NCI-H748 treated with DMSO at 0.1 percent for 48 hours (cell line): Measurements from ENCODE around the gene LIPG.

Source experiments
- DNase-seq: peaks from one replicate; lab custom pipeline; 2025; lab: John Stamatoyannopoulos, UW

Gene LIPG

GRCh38 chr18:49612515-49613033, 50.7 kb downstream of the LIPG start:
- no peak for DNase-seq

- no peak for DNase-seq
Observed at GRCh38 chr18:49613141-49613640, 51.3 kb downstream of the LIPG start.

DNA sequence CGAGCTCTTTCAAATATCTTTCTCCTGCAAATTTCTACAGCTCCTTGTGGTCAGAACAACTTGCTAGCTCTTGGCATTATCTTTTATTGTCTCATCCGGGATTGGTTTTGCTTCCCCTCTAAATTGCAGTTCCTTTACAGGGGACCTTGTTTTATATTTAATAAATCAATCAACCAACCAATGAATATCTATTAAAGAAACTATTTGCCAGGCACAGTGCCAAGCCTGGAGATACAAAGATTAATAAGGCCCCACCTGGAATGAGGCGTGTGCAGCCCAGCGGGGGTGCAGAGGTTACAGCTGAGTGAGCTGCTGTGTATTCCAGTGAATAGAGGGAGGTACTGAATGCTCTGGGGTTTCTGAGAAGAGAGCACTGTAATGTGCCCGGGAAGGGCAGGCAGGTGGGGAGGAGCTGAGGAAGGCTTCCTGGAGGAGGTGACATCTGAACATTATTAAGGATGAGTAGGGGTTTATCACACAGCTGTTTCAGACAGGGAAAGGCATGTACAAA, 51.8 kb downstream of the LIPG start:
- DNase-seq, result peak; percentile 66

DNA sequence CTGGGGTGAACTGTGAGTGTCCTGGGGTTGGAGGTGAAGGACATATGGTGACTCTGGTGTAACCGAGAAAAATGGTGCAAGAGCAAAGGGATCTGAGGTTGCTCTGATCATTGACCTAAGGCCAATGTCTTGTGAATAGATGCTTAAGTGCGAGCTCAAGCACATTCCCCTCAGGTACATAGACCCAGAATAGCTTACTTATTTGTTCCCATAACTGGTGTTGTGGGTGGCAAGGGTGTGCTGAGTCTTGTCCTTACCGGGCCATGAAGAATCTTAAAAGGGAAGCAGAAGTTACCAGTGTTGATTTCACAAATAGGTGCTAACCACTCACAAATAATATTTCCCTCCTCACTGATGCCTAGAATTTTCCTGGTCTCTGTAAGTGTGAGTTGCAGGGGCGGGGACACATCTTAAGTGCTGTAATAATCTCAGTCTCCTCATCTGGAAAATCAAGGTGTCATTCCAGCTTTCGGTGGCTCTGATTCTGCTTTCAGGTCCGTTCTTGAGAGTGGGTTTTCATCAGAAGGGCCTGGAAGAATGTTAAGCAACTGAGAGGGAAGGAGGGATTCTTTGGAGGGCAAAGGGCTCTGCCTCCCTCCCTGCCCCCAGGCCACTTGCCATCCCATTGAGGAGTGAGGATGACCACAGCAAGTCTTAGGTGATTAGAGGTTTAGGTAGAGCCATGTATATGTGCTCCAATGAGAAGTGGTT, 54.9 kb downstream of the LIPG start:
- no peak for DNase-seq

DNA sequence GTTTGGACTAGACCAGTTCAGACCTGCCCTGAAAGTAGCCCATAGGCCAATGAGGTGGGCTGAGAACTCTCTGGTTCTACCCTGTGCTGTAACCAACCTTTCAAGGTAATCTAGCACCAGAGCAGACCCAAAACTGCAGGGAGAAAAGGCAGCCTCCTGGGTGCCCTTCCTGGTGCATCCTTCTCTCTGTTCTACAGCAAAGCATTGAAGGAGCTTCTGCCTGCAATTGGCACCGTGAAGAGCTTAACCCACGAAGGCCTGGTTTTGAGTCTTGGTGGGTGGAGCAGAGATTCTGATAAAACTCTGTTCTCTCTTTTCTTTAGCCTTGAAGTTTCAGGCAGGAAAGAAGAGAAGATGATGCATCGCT, 55.5 kb downstream of the LIPG start:
- no peak for DNase-seq

DNA sequence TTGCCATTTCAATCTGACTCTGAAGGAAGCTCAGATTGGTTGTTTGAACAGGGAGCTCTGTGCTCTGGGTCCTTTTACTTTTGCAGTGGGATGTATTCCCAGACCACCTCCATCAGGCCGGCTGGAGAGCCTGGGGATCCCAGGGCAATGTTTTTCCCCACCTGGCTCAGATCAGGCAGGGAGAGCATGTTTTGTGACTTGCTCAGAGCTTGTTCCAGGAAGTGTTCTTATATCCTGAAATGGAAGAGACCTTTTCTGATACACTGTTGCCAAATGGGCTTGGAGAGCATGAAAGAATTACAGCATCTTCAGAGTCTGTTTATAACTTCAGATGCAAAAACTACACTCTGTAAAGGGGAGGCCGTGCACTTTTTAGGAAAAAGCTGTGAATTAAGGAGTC, 56.0 kb downstream of the LIPG start:
- no peak for DNase-seq

GRCh38 chr18:49618742-49619681, 57.2 kb downstream of the LIPG start:
- DNase-seq, result no peak

DNA sequence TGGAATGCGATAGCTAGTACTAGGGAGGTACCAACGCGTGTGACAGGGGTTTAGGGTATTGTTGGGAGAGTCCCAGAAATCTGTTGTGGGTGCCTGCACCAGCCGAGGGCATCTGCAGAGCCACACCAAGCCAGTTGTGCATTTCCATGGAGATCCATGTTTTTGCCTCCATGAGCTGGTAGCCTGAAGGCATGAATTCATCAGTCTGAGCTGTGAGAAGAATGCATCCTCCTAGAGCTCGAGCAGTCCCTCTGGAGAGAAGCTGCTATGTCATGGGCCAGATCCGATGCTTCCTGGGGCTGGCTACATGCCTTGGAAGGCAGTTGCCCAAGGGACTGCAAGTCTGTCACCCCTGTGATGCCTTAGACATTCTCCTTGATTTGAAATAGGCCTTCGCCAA, 57.9 kb downstream of the LIPG start:
- DNase-seq, result no peak

GRCh38 chr18:49621301-49621700, 59.4 kb downstream of the LIPG start:
- DNase-seq, result no peak

DNA sequence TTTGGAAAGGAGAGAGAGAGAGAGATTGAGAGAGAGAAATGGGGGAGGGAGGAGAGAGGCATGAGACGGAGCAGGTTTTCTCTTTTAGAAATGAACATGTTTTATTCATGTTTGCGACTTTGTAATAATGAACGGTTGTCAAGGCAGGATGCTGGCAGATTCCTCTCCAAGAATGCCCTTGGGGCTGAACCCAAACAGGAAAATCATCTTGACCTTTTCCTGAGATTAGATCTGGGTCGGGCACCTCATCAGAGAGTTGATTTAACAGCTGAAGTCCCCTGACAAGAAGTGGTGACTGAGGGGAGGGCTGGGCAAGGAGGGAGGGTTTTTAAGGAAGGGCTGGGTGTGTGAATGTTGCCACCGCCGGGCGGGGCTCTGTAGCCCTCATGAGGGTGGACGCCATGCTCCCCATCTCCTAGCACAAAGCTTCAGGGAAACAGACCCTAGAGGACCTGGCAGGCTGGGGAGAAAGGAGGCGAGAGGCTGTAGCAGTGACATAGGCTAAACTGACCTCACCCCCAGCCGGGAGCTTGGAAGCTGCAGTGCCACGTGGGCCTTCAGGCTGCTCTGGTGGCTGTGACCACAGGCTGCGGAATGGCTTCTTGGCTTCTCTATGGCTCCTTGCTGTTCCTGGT, 60.0 kb downstream of the LIPG start:
- DNase-seq, result no peak

GRCh38 chr18:49623571-49623970, 61.7 kb downstream of the LIPG start:
- no peak for DNase-seq

DNA sequence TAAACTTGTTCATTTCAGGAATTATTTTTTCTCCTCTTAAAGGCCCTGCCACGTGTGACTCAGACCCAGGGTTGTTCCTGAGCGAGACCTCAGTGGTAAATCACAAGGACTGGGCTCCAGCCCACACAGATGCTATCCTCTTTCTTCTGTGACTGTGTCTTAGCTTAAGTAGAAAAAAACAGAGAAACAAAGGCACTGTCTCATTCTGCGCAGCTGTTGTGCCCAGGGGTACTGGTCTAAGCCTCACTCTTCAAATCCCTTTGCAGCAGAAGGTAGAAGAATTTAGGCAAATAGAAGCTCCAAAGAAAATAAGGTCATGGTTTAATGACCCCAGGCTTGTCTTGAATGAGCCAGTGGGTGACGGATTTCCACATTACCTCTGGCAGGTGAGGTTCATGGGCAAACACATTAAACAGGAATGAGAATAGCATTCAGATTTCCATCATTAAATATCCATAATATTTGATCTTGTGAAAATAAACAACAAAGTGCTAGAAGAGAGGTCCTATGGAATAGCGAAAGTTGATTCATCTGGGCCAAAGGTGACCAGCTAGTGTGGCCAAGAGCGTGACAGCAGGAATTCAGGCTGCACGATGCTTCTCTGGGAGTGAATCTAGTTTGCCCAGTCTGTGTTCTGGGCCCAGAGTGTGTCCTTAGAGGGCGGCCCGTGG, 63.3 kb downstream of the LIPG start:
- DNase-seq, result no peak

- DNase-seq, result no peak
Observed at GRCh38 chr18:49626842-49627467, 65.1 kb downstream of the LIPG start.

GRCh38 chr18:49628119-49628518, 66.3 kb downstream of the LIPG start:
- DNase-seq, result no peak

- no peak for DNase-seq
Observed at GRCh38 chr18:49628881-49629795, 67.3 kb downstream of the LIPG start.

- DNase-seq, result no peak
Observed at GRCh38 chr18:49630246-49630699, 68.4 kb downstream of the LIPG start.

- DNase-seq, result no peak
Observed at GRCh38 chr18:49631146-49631866, 69.4 kb downstream of the LIPG start.

DNA sequence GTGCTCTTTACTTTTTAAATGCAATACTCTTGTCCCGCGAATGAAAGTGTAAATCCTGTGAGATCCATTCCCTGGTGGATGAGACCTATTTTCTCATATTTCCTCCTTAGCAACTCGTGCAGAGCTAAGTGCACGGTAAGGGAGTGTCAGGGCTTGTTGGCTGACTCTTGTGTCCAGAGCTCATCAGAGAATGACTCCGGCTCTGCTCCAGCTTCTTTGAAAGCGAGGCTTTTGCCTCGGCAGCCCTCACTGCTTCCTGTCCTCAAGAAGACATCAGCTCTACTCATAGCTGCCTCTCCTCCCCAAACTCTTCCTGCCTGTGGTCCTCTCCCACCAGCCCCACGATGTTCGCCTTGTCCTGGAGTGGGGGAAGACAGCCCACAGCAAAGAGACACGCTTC, 70.7 kb downstream of the LIPG start:
- no peak for DNase-seq

GRCh38 chr18:49638209-49638785, 76.4 kb downstream of the LIPG start:
- DNase-seq, result no peak
